Colonic mucosa (tissue), 4 donors: ENCODE measurements around the gene PPFIA2. TPM values are rescaled to one million over a fixed set of nuclear protein-coding genes. Genes with fewer than 3 reads are reported as not detected.

Experiments used
- DNase-seq: peaks from one replicate; pipeline ENCODE4 v3.0.0-alpha.2; 2020
- H3K27ac ChIP-seq: fragments of 200-600 bp; one replicate; pipeline ENCODE4 v1.8.0; 2021
- H3K27me3 ChIP-seq: fragments of 200-600 bp; one replicate; pipeline ENCODE4 v1.8.0; 2021
- H3K36me3 ChIP-seq: fragments of 200-600 bp; one replicate; pipeline ENCODE4 v1.8.0; 2021
- H3K4me1 ChIP-seq: fragments of 200-600 bp; one replicate; pipeline ENCODE4 v1.8.0; 2021; ENCODE audit warnings: mild to moderate bottlenecking
- H3K4me3 ChIP-seq: fragments of 200-600 bp; one replicate; pipeline ENCODE4 v1.8.0; 2021
- H3K9ac ChIP-seq, 2 donors: one replicate each; pipeline ENCODE4 v1.7.0; 2013; ENCODE audit warnings: control low read depth in 2 of 2, low read depth in 2 of 2, low read length in 2 of 2
- H3K9me3 ChIP-seq: fragments of 200-600 bp; one replicate; pipeline ENCODE4 v1.8.0; 2021
- intact Hi-C: fragments of 100-400 bp; cut with DNase I; formaldehyde crosslinking; loops from one replicate; pipeline ENCODE4 v1.14.1; 2022
- total RNA-seq, 2 donors: library from RNA; stranded (reverse); fragmentation: NEBNext Ultra II Directional in 1 of 2; extraction: Animal tissue kit (Norgen Biotek cat#: 25700) in 1 of 2; gene quantifications; one replicate each; pipeline ENCODE4 v1.2.1, GENCODE V29; 2021
- TF ChIP-seq, protein P1 (sequence below): fragments of 200-600 bp; IDR thresholded peaks from one replicate; pipeline ENCODE4 v1.8.0; 2022; ENCODE audit warnings: antibody characterized with exemption, mild to moderate bottlenecking
- donor health status: healthy.
- donor health status: DM: no; HTN: no; CAD: no.
- donor health status: DM: no; HTN: no; CAD: no.

Gene PPFIA2
- total RNA-seq, 2 donors from 2014 or later: 0.49 to 2.2 TPM

DNA sequence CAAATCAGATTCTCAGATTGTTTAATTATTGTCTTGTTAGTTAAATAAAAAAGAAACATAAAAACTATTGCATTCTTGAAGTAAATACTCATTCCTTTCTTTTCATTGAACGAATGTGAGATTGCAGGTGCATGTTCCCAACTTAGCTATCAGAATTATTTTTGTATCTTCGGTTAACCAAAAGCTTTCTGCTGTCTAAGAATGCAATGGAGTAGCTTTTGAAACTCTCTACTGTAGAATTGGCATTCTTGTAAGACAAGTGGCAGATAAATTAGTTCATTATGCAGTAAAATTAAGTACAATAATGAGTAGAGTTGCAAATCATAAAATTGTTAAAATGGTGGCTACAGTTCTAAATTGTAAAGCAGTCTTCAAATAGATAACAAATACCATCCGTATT is 383.2 kb downstream of the PPFIA2 start:
- H3K9ac ChIP-seq: no peak overlapping the region
- intact Hi-C loops: no loop called here
- no peak overlapping the region for H3K4me3 ChIP-seq
- H3K9me3 ChIP-seq: no peaks in the 10 kb centered on the region
- H3K4me1 ChIP-seq: no peaks in the 10 kb centered on the region
- H3K36me3 ChIP-seq: no peaks in the 10 kb centered on the region
- DNase-seq: no peak
- H3K27ac ChIP-seq: no peak overlapping the region
- H3K27me3 ChIP-seq: no peaks in the 10 kb centered on the region
- TF ChIP-seq, protein P1, sequence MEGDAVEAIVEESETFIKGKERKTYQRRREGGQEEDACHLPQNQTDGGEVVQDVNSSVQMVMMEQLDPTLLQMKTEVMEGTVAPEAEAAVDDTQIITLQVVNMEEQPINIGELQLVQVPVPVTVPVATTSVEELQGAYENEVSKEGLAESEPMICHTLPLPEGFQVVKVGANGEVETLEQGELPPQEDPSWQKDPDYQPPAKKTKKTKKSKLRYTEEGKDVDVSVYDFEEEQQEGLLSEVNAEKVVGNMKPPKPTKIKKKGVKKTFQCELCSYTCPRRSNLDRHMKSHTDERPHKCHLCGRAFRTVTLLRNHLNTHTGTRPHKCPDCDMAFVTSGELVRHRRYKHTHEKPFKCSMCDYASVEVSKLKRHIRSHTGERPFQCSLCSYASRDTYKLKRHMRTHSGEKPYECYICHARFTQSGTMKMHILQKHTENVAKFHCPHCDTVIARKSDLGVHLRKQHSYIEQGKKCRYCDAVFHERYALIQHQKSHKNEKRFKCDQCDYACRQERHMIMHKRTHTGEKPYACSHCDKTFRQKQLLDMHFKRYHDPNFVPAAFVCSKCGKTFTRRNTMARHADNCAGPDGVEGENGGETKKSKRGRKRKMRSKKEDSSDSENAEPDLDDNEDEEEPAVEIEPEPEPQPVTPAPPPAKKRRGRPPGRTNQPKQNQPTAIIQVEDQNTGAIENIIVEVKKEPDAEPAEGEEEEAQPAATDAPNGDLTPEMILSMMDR: no peak

DNA sequence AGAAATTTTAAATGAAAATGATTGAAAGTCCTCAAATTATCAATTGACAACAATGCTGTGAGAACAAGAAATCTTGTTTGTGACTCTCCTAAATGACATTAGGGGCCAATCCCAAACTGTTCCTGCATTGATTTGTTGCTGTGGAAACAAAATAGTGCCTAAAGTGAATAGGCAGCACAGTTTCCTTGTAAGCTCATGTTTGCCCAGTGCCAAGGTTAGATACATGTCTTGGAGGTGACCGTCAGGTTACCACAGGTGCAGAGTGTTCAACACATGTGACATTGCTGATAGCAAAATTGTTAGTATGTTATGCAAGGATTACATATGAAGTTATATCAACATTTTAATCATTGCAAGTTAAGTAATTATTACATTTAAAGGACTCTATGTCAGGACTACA is 388.7 kb downstream of the PPFIA2 start:
- H3K9me3 ChIP-seq: no peaks in the 10 kb centered on the region
- no peaks in the 10 kb centered on the region for H3K36me3 ChIP-seq
- H3K4me1 ChIP-seq: no peaks in the 10 kb centered on the region
- DNase-seq: no peak
- no peak overlapping the region for H3K9ac ChIP-seq
- H3K27ac ChIP-seq: no peak overlapping the region
- TF ChIP-seq, protein P1: no peak
- intact Hi-C loops: no loop called here
- H3K27me3 ChIP-seq: no peaks in the 10 kb centered on the region
- H3K4me3 ChIP-seq: no peak overlapping the region

DNA sequence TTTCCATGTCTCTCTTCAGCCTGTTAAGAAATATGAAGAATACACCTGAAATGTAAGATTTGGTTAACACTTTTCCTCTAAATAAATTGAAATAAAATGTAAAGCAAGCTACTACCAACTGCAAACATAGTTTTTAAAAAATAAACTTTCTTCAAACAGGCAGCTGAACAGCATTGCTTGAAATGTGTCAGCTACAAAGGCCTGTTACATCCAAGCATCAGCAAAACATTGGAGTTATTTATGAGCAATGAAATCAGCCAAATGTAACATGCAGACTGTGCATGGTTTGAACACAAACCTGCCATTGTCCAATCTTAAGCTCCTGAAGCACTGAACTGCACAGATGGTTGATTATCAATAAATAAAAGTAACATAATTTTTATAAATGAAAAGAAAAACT is 390.0 kb downstream of the PPFIA2 start:
- intact Hi-C loops: no loop called here
- TF ChIP-seq, protein P1: no peak
- Histone ChIP-seq H3K27me3 (no peaks in the 10 kb centered on the region), H3K4me3 (no peak overlapping the region), H3K36me3 (no peaks in the 10 kb centered on the region), H3K27ac (no peak overlapping the region), H3K9me3 (no peaks in the 10 kb centered on the region), H3K4me1 (no peaks in the 10 kb centered on the region), H3K9ac (no peak overlapping the region)
- no peak for DNase-seq

DNA sequence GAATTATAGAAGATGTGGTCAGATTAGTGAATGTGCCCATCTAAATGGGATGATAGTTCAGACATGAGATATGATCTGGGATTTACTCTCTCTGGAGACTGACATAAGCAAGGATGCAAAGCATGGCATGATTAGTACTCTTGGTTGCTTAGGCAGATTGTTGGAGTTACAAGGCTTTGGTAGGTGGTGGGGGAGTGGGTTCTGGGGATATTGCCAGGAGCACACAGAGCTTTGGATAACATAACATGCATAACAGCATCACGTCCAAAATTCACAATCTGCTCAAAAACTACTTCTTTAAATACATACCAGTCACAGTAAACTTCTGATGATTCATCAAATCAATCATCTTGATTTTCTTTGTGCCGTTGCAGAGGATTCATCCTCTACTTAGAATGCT is 393.9 kb downstream of the PPFIA2 start:
- Histone ChIP-seq H3K9ac (no peak overlapping the region), H3K27me3 (no peaks in the 10 kb centered on the region), H3K9me3 (no peaks in the 10 kb centered on the region), H3K4me3 (no peak overlapping the region), H3K27ac (no peak overlapping the region), H3K4me1 (no peaks in the 10 kb centered on the region), H3K36me3 (no peaks in the 10 kb centered on the region)
- TF ChIP-seq, protein P1: no peak
- intact Hi-C loops: no loop called here
- no peak for DNase-seq

DNA sequence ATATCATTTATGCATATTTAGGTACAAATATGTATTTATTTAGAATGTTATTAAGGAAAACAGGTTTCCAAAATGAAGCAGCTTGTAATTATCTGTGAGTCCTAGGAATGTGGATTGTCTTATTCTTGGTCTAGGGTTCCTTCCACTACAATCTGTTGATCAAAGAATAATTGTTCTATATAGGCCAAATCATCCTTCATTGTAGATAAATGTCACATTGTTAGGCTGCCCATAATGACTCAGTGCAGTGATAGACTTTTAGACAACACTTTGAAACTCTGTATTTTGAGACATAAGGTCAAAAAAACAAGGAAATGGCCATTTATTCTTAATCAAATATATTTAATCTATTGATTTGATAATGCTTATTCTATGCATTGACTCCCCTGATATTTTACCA is 398.2 kb downstream of the PPFIA2 start:
- Histone ChIP-seq H3K4me1 (no peaks in the 10 kb centered on the region), H3K9ac (no peak overlapping the region), H3K27ac (no peak overlapping the region), H3K27me3 (no peaks in the 10 kb centered on the region), H3K4me3 (no peak overlapping the region), H3K36me3 (no peaks in the 10 kb centered on the region), H3K9me3 (no peaks in the 10 kb centered on the region)
- TF ChIP-seq, protein P1: no peak
- DNase-seq: no peak
- intact Hi-C loops: no loop called here

DNA sequence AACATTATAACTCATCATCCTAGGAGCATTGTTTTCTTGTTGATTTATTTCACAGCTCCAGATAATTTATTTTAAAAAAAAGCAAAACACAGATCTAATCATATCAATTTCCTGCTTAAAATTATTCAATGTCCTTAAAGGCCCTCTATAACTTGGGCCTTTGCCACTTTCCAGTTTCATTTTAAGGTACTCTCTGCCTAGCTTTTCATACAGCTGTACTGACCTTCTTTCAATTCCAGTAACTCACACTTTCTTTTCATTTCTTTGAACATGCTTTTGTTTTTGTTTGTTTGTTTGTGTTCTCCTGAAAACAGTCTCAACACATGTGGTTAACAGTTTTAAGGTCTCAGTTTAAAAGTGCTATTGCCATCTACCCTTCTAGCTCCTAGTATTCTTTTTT is 399.4 kb downstream of the PPFIA2 start:
- no peak overlapping the region for H3K4me3 ChIP-seq
- TF ChIP-seq, protein P1: no peak
- intact Hi-C loops: no loop called here
- no peak overlapping the region for H3K27ac ChIP-seq
- no peak overlapping the region for H3K9ac ChIP-seq
- H3K27me3 ChIP-seq: no peaks in the 10 kb centered on the region
- no peak for DNase-seq
- H3K36me3 ChIP-seq: no peaks in the 10 kb centered on the region
- no peaks in the 10 kb centered on the region for H3K4me1 ChIP-seq
- H3K9me3 ChIP-seq: no peaks in the 10 kb centered on the region
